Stimulated activated CD8-positive, alpha-beta memory T cell treated with anti-CD3 and anti-CD28 coated beads, Interleukin-12 subunit alpha, Interleukin-12 subunit beta, amount 100 ng/mL, for 4 hours (primary cell): ENCODE results near the gene BAZ1A.
"Not testable (repeated sequence)": the region's sequence is repeated elsewhere in the genome, so short reads cannot be mapped to it uniquely, and the experiment has no call there.

Experiments
- DNase-seq: peaks from one replicate; pipeline ENCODE4 v3.0.0-alpha.2; 2020; ENCODE audit warnings: low read depth

BAZ1A gene

GRCh38 chr14:34857689-34858449 lies 17.3 kb downstream of the BAZ1A start:
- no peak for DNase-seq

- no peak for DNase-seq
Observed at GRCh38 chr14:34853041-34853440, 22.1 kb downstream of the BAZ1A start.

GRCh38 chr14:34851395-34851794 lies 23.8 kb downstream of the BAZ1A start:
- DNase-seq: no peak

- DNase-seq: no peak
Observed at GRCh38 chr14:34845869-34846268, 29.3 kb downstream of the BAZ1A start.

GRCh38 chr14:34843011-34843554 lies 32.1 kb downstream of the BAZ1A start:
- DNase-seq: no peak

GRCh38 chr14:34837801-34838322 lies 37.3 kb downstream of the BAZ1A start:
- DNase-seq: no peak

- no peak for DNase-seq
Observed at GRCh38 chr14:34835312-34835711, 39.8 kb downstream of the BAZ1A start.

- no peak for DNase-seq
Observed at GRCh38 chr14:34833549-34834523, 41.3 kb downstream of the BAZ1A start.

GRCh38 chr14:34826661-34827060 lies 48.5 kb downstream of the BAZ1A start:
- no peak for DNase-seq

GRCh38 chr14:34824826-34825225 lies 50.3 kb downstream of the BAZ1A start:
- no peak for DNase-seq

GRCh38 chr14:34824256-34824655 lies 50.9 kb downstream of the BAZ1A start:
- no peak for DNase-seq

- no peak for DNase-seq
Observed at GRCh38 chr14:34817768-34818167, 57.4 kb downstream of the BAZ1A start.

- no peak for DNase-seq
Observed at GRCh38 chr14:34810028-34810427, 65.1 kb downstream of the BAZ1A start.

- no peak for DNase-seq
Observed at GRCh38 chr14:34806257-34806656, 68.9 kb downstream of the BAZ1A start.

GRCh38 chr14:34804933-34805332 lies 70.2 kb downstream of the BAZ1A start:
- no peak for DNase-seq

GRCh38 chr14:34798861-34799260 lies 76.3 kb downstream of the BAZ1A start:
- DNase-seq: not testable (repeated sequence)

- DNase-seq: no peak
Observed at GRCh38 chr14:34797747-34798583, 77.2 kb downstream of the BAZ1A start.

GRCh38 chr14:34796902-34797301 lies 78.3 kb downstream of the BAZ1A start:
- DNase-seq: no peak

GRCh38 chr14:34794941-34795340 lies 80.2 kb downstream of the BAZ1A start:
- no peak for DNase-seq

- DNase-seq: no peak
Observed at GRCh38 chr14:34794217-34794616, 80.9 kb downstream of the BAZ1A start.

- DNase-seq: no peak
Observed at GRCh38 chr14:34792598-34792997, 82.6 kb downstream of the BAZ1A start.
